Measurements from ENCODE around the gene AQP1.

- TF ChIP-seq CTCF (IDR thresholded peaks at IDR 0.05; ENCODE audit: borderline replicate concordance, extremely low read depth, low read length, poor library complexity, severe bottlenecking): no peak
- TF ChIP-seq EZH2 (IDR thresholded peaks at IDR 0.05; ENCODE audit: borderline replicate concordance, low read depth, low read length, severe bottlenecking): no peak
Observed at GRCh38 chr7:30973292-30973691, 61.6 kb downstream of the AQP1 start.

All from DND-41 (cell line).